ENCODE results near the gene ST3GAL6. TPM values are rescaled to one million over a fixed set of nuclear protein-coding genes. Genes with fewer than 3 reads are reported as not detected.
A peak's percentile ranks its signal among the peaks of the same experiment; 100 is the strongest.

ST3GAL6 gene
- total RNA-seq, 1 donor from 2014 or later: 16.0 TPM

- no peak overlapping the region for H3K27ac Mint-ChIP-seq (ENCODE audit: unreplicated experiment)
- peaks cover 54% of the 10 kb centered on the region for H3K4me1 Mint-ChIP-seq
- peaks cover 16% of the 10 kb centered on the region for H3K36me3 Mint-ChIP-seq (ENCODE audit: low read depth)
- no peaks in the 10 kb centered on the region for H3K27me3 Mint-ChIP-seq (ENCODE audit: low read depth)
- no peak overlapping the region for H3K4me3 Mint-ChIP-seq
- no peak for TF ChIP-seq CTCF (conservative IDR thresholded peaks at IDR 0.05)
- no peak for DNase-seq (ENCODE audit: low read depth, low spot score)
- peaks cover 2% of the 10 kb centered on the region for H3K9me3 Mint-ChIP-seq
These were observed 19.8 kb downstream of the ST3GAL6 start for GRCh38 chr3:98782824-98783500.

GRCh38 chr3:98784042-98784441 lies 20.9 kb downstream of the ST3GAL6 start:
- H3K9me3 Mint-ChIP-seq: peaks cover 2% of the 10 kb centered on the region
- DNase-seq (ENCODE audit: low read depth, low spot score): no peak
- H3K27ac Mint-ChIP-seq (ENCODE audit: unreplicated experiment): no peak overlapping the region
- no peaks in the 10 kb centered on the region for H3K27me3 Mint-ChIP-seq (ENCODE audit: low read depth)
- H3K4me1 Mint-ChIP-seq: peaks cover 52% of the 10 kb centered on the region
- peaks cover 19% of the 10 kb centered on the region for H3K36me3 Mint-ChIP-seq (ENCODE audit: low read depth)
- no peak overlapping the region for H3K4me3 Mint-ChIP-seq
- TF ChIP-seq CTCF (conservative IDR thresholded peaks at IDR 0.05): no peak

GRCh38 chr3:98784666-98785600 lies 21.8 kb downstream of the ST3GAL6 start:
- peaks cover 2% of the 10 kb centered on the region for H3K9me3 Mint-ChIP-seq
- H3K36me3 Mint-ChIP-seq (ENCODE audit: low read depth): peaks cover 19% of the 10 kb centered on the region
- DNase-seq (ENCODE audit: low read depth, low spot score): no peak
- no peak for TF ChIP-seq CTCF (conservative IDR thresholded peaks at IDR 0.05)
- H3K27me3 Mint-ChIP-seq (ENCODE audit: low read depth): no peaks in the 10 kb centered on the region
- H3K27ac Mint-ChIP-seq (ENCODE audit: unreplicated experiment): peak overlapping the region; percentile 53
- H3K4me1 Mint-ChIP-seq: peaks cover 43% of the 10 kb centered on the region
- no peak overlapping the region for H3K4me3 Mint-ChIP-seq

GRCh38 chr3:98786364-98787006 lies 23.3 kb downstream of the ST3GAL6 start:
- peaks cover 2% of the 10 kb centered on the region for H3K9me3 Mint-ChIP-seq
- peaks cover 22% of the 10 kb centered on the region for H3K36me3 Mint-ChIP-seq (ENCODE audit: low read depth)
- TF ChIP-seq CTCF (conservative IDR thresholded peaks at IDR 0.05): no peak
- no peaks in the 10 kb centered on the region for H3K27me3 Mint-ChIP-seq (ENCODE audit: low read depth)
- H3K4me3 Mint-ChIP-seq: no peak overlapping the region
- peaks cover 36% of the 10 kb centered on the region for H3K4me1 Mint-ChIP-seq
- H3K27ac Mint-ChIP-seq (ENCODE audit: unreplicated experiment): no peak overlapping the region
- DNase-seq (ENCODE audit: low read depth, low spot score): no peak

GRCh38 chr3:98787181-98787580 lies 24.0 kb downstream of the ST3GAL6 start:
- DNase-seq (ENCODE audit: low read depth, low spot score): no peak
- Mint-ChIP-seq H3K9me3 (peaks cover 2% of the 10 kb centered on the region), H3K4me3 (no peak overlapping the region)

More at GRCh38 chr3:98787181-98787580, 24.0 kb downstream of the ST3GAL6 start:
- peaks cover 22% of the 10 kb centered on the region for H3K36me3 Mint-ChIP-seq (ENCODE audit: low read depth)
- TF ChIP-seq CTCF (conservative IDR thresholded peaks at IDR 0.05): no peak
- no peaks in the 10 kb centered on the region for H3K27me3 Mint-ChIP-seq (ENCODE audit: low read depth)
- no peak overlapping the region for H3K27ac Mint-ChIP-seq (ENCODE audit: unreplicated experiment)
- H3K4me1 Mint-ChIP-seq: peaks cover 36% of the 10 kb centered on the region

All from neural crest cell (in vitro differentiated cells).